ENCODE data around the gene C2orf81.

Gene C2orf81

GRCh38 chr2:74372674-74373073, 48.7 kb downstream of the C2orf81 start:
- TF ChIP-seq, protein P1, sequence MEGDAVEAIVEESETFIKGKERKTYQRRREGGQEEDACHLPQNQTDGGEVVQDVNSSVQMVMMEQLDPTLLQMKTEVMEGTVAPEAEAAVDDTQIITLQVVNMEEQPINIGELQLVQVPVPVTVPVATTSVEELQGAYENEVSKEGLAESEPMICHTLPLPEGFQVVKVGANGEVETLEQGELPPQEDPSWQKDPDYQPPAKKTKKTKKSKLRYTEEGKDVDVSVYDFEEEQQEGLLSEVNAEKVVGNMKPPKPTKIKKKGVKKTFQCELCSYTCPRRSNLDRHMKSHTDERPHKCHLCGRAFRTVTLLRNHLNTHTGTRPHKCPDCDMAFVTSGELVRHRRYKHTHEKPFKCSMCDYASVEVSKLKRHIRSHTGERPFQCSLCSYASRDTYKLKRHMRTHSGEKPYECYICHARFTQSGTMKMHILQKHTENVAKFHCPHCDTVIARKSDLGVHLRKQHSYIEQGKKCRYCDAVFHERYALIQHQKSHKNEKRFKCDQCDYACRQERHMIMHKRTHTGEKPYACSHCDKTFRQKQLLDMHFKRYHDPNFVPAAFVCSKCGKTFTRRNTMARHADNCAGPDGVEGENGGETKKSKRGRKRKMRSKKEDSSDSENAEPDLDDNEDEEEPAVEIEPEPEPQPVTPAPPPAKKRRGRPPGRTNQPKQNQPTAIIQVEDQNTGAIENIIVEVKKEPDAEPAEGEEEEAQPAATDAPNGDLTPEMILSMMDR (IDR thresholded peaks at IDR 0.05): no peak
- TF ChIP-seq ZFX (IDR thresholded peaks at IDR 0.05; ENCODE audit: borderline replicate concordance): no peak
- no peak overlapping the region for H3K27ac ChIP-seq

GRCh38 chr2:74371421-74371820, 50.0 kb downstream of the C2orf81 start:
- no peak overlapping the region for H3K27ac ChIP-seq

GRCh38 chr2:74369976-74370375, 51.4 kb downstream of the C2orf81 start:
- no peak overlapping the region for H3K27ac ChIP-seq

More at GRCh38 chr2:74371421-74371820, 50.0 kb downstream of the C2orf81 start:
- TF ChIP-seq, protein P1 (IDR thresholded peaks at IDR 0.05): no peak
- no peak for TF ChIP-seq ZFX (IDR thresholded peaks at IDR 0.05; ENCODE audit: borderline replicate concordance)

DNA sequence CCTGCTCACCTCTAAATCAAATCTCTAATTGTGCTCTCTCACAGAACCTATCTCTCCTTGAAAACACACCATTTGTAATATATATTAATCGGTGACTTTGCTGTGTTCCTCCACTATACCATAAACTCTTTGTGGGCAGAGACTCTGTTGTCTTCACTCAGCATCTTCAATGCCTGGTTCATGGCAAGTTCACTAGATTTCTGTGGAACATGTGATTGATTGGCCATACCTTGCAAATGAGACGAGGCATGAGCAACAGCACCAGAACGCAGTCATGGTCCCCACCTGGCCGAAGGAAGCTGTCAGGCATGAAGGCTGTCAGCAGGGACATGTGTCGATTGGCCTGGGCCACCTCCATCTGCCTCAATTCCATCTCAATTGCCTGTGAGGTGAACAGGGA, 52.9 kb downstream of the C2orf81 start:
- no peak for TF ChIP-seq ZFX (IDR thresholded peaks at IDR 0.05; ENCODE audit: borderline replicate concordance)
- TF ChIP-seq, protein P1 (IDR thresholded peaks at IDR 0.05): no peak
- no peak overlapping the region for H3K27ac ChIP-seq

More at GRCh38 chr2:74369976-74370375, 51.4 kb downstream of the C2orf81 start:
- no peak for TF ChIP-seq ZFX (IDR thresholded peaks at IDR 0.05; ENCODE audit: borderline replicate concordance)
- TF ChIP-seq, protein P1 (IDR thresholded peaks at IDR 0.05): no peak

GRCh38 chr2:74367789-74368188, 53.6 kb downstream of the C2orf81 start:
- no peak overlapping the region for H3K27ac ChIP-seq
- TF ChIP-seq ZFX (IDR thresholded peaks at IDR 0.05; ENCODE audit: borderline replicate concordance): no peak
- TF ChIP-seq, protein P1 (IDR thresholded peaks at IDR 0.05): no peak

DNA sequence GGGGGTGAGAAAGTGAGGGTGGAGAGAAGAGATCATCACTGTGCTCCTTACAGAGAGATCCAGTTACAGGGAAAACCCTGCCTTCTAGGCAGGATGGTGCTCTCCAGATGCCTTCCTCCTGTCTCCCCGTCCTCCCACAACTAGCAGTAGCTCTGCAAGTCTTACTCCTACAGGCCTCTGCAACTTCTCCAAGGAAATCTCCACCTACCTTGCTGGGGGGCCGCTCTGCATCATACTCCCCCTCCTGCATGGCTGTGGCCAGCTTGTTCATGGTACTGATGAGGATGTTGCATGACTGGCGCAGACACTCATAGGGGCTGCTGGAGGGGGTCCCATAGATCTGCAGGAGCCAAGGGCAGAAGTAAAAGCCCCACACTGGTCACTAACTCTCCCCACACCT, 55.4 kb downstream of the C2orf81 start:
- TF ChIP-seq, protein P1 (IDR thresholded peaks at IDR 0.05): no peak
- TF ChIP-seq ZFX (IDR thresholded peaks at IDR 0.05; ENCODE audit: borderline replicate concordance): no peak
- H3K27ac ChIP-seq: no peak overlapping the region

- TF ChIP-seq, protein P1 (IDR thresholded peaks at IDR 0.05): no peak
- no peak for TF ChIP-seq ZFX (IDR thresholded peaks at IDR 0.05; ENCODE audit: borderline replicate concordance)
- H3K27ac ChIP-seq: no peak overlapping the region
Measured at GRCh38 chr2:74364533-74365505, 56.6 kb downstream of the C2orf81 start.

All from 22Rv1 (cell line).